PC-3 (cell line): Measurements from ENCODE around the gene DCUN1D1. TPM values are rescaled to one million over a fixed set of nuclear protein-coding genes. Genes with fewer than 3 reads are reported as not detected.

Source experiments
- ATAC-seq: fragments of 200-7000 bp; cut with Tn5 transposase; 2 replicates; pipeline ENCODE4 v1.9.1; 2020; ENCODE audit warnings: mild to moderate bottlenecking, moderate library complexity
- BruUV-seq: library from RNA; stranded (reverse); fragments of 400-500 nt; replicated peaks from 2 replicates; lab custom pipeline; 2021; lab: Mats Ljungman, UMichigan
- CTCF ChIA-PET: fragments of 300-600 bp; sonication (Branson Sonifier 250); formaldehyde crosslinking; loops from one replicate; lab custom pipeline; 2022; ENCODE audit warnings: antibody characterized with exemption; lab: Charles Lee
- POLR2A ChIA-PET: fragments of 300-600 bp; sonication (Branson Sonifier 250); formaldehyde crosslinking; loops from one replicate; lab custom pipeline; 2022; ENCODE audit warnings: antibody characterized with exemption; ENCODE audit not compliant: unreplicated experiment; lab: Charles Lee
- DNase-seq: peaks from one replicate; pipeline ENCODE4 v3.0.0-alpha.2; 2015
- H2AFZ ChIP-seq: fragments of 300-600 bp; sonication (generic); 2 replicates; pipeline ENCODE4 v1.6.0; 2016; ENCODE audit warnings: antibody characterized with exemption, low read length
- H3F3A ChIP-seq: fragments of 300-600 bp; sonication (generic); one replicate; pipeline ENCODE4 v1.6.0; 2017; ENCODE audit warnings: antibody characterized with exemption, low read length, control low read depth, mild to moderate bottlenecking; ENCODE audit not compliant: unreplicated experiment
- H3K27ac ChIP-seq: fragments of 300-600 bp; sonication (generic); 2 replicates; pipeline ENCODE4 v1.5.1; 2016; ENCODE audit warnings: mild to moderate bottlenecking, low read length
- H3K27me3 ChIP-seq: fragments of 300-600 bp; sonication (generic); 2 replicates; pipeline ENCODE4 v1.6.1; 2016; ENCODE audit warnings: low read length, mixed read lengths
- H3K36me3 ChIP-seq: fragments of 300-600 bp; sonication (generic); 2 replicates; pipeline ENCODE4 v1.6.1; 2016; ENCODE audit warnings: low read depth, mixed run types, low read length, mixed read lengths
- H3K4me1 ChIP-seq: fragments of 300-600 bp; sonication (generic); 2 replicates; pipeline ENCODE4 v1.5.1; 2016; ENCODE audit warnings: low read length; ENCODE audit not compliant: insufficient read depth
- H3K4me2 ChIP-seq: fragments of 300-600 bp; sonication (generic); 2 replicates; pipeline ENCODE4 v1.6.0; 2016; ENCODE audit warnings: low read length
- H3K4me3 ChIP-seq: fragments of 300-600 bp; sonication (generic); 2 replicates; pipeline ENCODE4 v1.5.1; 2016; ENCODE audit warnings: mild to moderate bottlenecking, low read length, mixed read lengths
- H3K79me2 ChIP-seq: fragments of 300-600 bp; sonication (generic); 2 replicates; pipeline ENCODE4 v1.6.1; 2017; ENCODE audit warnings: low read length, mixed read lengths
- H3K9ac ChIP-seq: fragments of 300-600 bp; sonication (generic); 2 replicates; pipeline ENCODE4 v1.6.0; 2016; ENCODE audit warnings: mild to moderate bottlenecking, low read length
- H3K9me2 ChIP-seq: fragments of 300-600 bp; sonication (generic); replicated peaks from 2 replicates; pipeline ENCODE4 v1.6.1; 2016; ENCODE audit warnings: mixed run types, low read length, mixed read lengths
- H3K9me3 ChIP-seq: fragments of 300-600 bp; sonication (generic); 2 replicates; pipeline ENCODE4 v1.6.1; 2016; ENCODE audit warnings: low read length, mixed read lengths
- H4K20me1 ChIP-seq: fragments of 300-600 bp; sonication (generic); 2 replicates; pipeline ENCODE4 v1.6.1; 2016; ENCODE audit warnings: low read length, mixed read lengths
- CTCF ChIP-seq: fragments of 300-600 bp; sonication (generic); conservative IDR thresholded peaks from 2 replicates; pipeline ENCODE4 v1.5.1; 2017; ENCODE audit warnings: antibody characterized with exemption, low read depth, mild to moderate bottlenecking, low read length
- EZH2 ChIP-seq: fragments of 300-600 bp; sonication (generic); IDR thresholded peaks from one replicate; pipeline ENCODE4 v1.6.1; 2017; ENCODE audit warnings: antibody characterized with exemption, mild to moderate bottlenecking, low read length; ENCODE audit not compliant: unreplicated experiment
- EZH2phosphoT487 ChIP-seq: fragments of 300-600 bp; sonication (generic); IDR thresholded peaks from 2 replicates; pipeline ENCODE4 v1.6.1; 2018; ENCODE audit warnings: mild to moderate bottlenecking, antibody characterized with exemption, low read length, borderline replicate concordance
- intact Hi-C: fragments of 100-400 bp; cut with micrococcal nuclease; formaldehyde crosslinking; loops from 2 replicates; pipeline ENCODE4 v1.9.0; 2023
- total RNA-seq: library from RNA; depleted of rRNA; stranded (reverse); fragments of >200 nt; gene quantifications from 2 replicates; pipeline ENCODE4 v1.2.3, GENCODE V29; 2014

Gene DCUN1D1
- total RNA-seq, 1 experiment from 2014 or later, result 39.7 TPM

GRCh38 chr3:182925944-182926337, 54.4 kb downstream of the DCUN1D1 start:
- H2AFZ ChIP-seq, result no peak overlapping the region
- no peak overlapping the region for H3K27ac ChIP-seq
- H3K9me2 ChIP-seq, result no peaks in the 10 kb centered on the region
- no peak overlapping the region for H3K4me3 ChIP-seq
- no TSS peak for BruUV-seq
- ChIA-PET CTCF (no interaction called here), POLR2A (no interaction called here)
- H3K4me2 ChIP-seq, result no peak overlapping the region
- H3F3A ChIP-seq, result no peaks in the 10 kb centered on the region
- no peak for TF ChIP-seq CTCF
- no peak for TF ChIP-seq EZH2
- no peak for TF ChIP-seq EZH2phosphoT487
- H3K9ac ChIP-seq, result no peak overlapping the region
- ATAC-seq (no peak), DNase-seq (no peak)
- H3K4me1 ChIP-seq, result no peaks in the 10 kb centered on the region
- no peaks in the 10 kb centered on the region for H3K79me2 ChIP-seq
- intact Hi-C loops, result no loop called here
- no peaks in the 10 kb centered on the region for H3K9me3 ChIP-seq
- H3K36me3 ChIP-seq, result no peaks in the 10 kb centered on the region
- no peaks in the 10 kb centered on the region for H4K20me1 ChIP-seq
- no peaks in the 10 kb centered on the region for H3K27me3 ChIP-seq

GRCh38 chr3:182925330-182925943, 54.9 kb downstream of the DCUN1D1 start:
- H3K27me3 ChIP-seq, result no peaks in the 10 kb centered on the region
- intact Hi-C loops, result no loop called here
- H3K36me3 ChIP-seq, result no peaks in the 10 kb centered on the region
- H3K27ac ChIP-seq, result no peak overlapping the region
- no peak overlapping the region for H3K4me3 ChIP-seq
- H3K9me3 ChIP-seq, result no peaks in the 10 kb centered on the region
- H3K79me2 ChIP-seq, result no peaks in the 10 kb centered on the region
- no peak for TF ChIP-seq EZH2
- TF ChIP-seq CTCF, result no peak
- no peak for TF ChIP-seq EZH2phosphoT487
- H3K4me1 ChIP-seq, result no peaks in the 10 kb centered on the region
- no peaks in the 10 kb centered on the region for H3F3A ChIP-seq
- no peak for ATAC-seq
- no peaks in the 10 kb centered on the region for H3K9me2 ChIP-seq
- no TSS peak for BruUV-seq
- H2AFZ ChIP-seq, result no peak overlapping the region
- H3K9ac ChIP-seq, result no peak overlapping the region
- no peak for DNase-seq
- CTCF ChIA-PET, result no interaction called here
- no peak overlapping the region for H3K4me2 ChIP-seq
- H4K20me1 ChIP-seq, result no peaks in the 10 kb centered on the region
- POLR2A ChIA-PET, result no interaction called here

- Histone ChIP-seq H3K27me3 (no peaks in the 10 kb centered on the region), H3K4me3 (no peak overlapping the region), H3K36me3 (no peaks in the 10 kb centered on the region), H3K79me2 (no peaks in the 10 kb centered on the region), H3K9me2 (no peaks in the 10 kb centered on the region), H3K9me3 (no peaks in the 10 kb centered on the region), H2AFZ (no peak overlapping the region), H3K4me1 (no peaks in the 10 kb centered on the region), H3K4me2 (no peak overlapping the region), H3K9ac (no peak overlapping the region), H4K20me1 (no peaks in the 10 kb centered on the region), H3F3A (no peaks in the 10 kb centered on the region), H3K27ac (no peak overlapping the region)
- no peak for DNase-seq
- no TSS peak for BruUV-seq
- no peak for TF ChIP-seq EZH2
- TF ChIP-seq CTCF, result no peak
- no peak for TF ChIP-seq EZH2phosphoT487
- POLR2A ChIA-PET, result no interaction called here
- intact Hi-C loops, result no loop called here
- no peak; the same call in 1 of the 2 replicates for ATAC-seq
- CTCF ChIA-PET, result no interaction called here
These were observed 58.5 kb downstream of the DCUN1D1 start for GRCh38 chr3:182921665-182922355.
